Activated CD4-positive, alpha-beta T cell treated with anti-CD3 and anti-CD28 coated beads for 48 hours (primary cell): ENCODE data around the gene CD7.
A peak's percentile ranks its signal among the peaks of the same experiment; 100 is the strongest.

ENCODE experiments used
- DNase-seq: peaks from one replicate; pipeline ENCODE4 v3.0.0-alpha.2; 2020

The CD7 gene

DNA sequence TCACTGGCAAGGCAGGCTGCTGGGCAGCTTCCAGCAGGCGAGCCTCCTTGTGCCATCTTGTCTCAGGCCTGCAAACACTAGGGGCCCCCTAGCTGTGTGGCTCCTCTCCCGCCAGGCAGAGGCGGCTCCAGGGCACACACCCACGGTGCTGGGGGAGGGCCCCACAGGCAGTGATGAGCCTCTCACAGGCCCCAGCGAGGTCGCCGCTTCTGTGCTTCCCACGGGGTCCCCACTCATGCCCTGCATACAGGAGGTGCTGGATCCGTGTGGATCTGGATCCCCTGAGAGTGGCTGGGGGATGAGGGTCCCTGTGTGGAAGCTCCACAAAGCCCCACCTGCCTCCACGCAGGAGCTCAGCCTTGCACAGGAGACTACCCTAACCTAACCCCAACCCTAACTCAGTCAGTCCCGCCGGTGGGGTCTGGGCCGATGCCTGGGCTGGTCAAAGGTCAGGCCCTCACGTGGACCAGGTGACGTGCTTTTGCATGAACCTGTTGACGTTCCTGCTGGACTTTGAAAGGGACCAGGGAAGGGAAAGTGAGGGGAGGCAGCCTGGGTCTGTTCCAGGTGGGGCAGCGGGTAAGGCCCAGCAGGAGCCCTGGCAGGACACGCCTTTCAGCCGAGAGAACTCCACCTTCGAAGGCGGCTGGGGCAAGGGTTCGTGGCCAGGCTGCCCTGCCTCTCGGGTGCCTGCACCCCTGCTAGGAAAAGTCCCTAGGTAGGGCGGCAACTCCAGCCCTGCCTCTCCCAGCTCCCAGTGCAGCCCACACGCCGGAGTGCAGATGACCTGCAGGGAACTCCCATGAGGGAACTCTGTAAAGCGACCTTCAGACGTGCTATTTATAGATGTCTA, 11.0 kb upstream of the CD7 start:
- DNase-seq = no peak

DNA sequence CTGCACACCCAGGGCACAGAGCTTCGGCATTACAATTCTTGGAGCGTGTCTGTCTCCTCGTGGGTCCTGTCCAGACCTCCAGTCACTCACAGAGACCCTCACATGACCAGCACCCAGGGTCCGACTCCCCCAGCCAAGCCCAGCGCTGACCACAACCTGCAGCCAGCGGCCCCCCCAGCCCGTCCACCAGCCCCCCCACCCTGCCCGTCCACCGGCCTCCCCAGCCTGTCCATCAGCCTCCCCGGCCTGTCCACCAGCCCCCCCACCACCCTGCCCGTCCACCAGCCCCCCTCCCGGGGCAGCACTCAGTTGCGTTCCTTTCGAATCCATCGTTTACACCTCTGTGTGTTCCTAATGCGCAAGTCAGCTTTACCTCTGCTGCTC, 10.3 kb upstream of the CD7 start:
- DNase-seq = no peak

DNA sequence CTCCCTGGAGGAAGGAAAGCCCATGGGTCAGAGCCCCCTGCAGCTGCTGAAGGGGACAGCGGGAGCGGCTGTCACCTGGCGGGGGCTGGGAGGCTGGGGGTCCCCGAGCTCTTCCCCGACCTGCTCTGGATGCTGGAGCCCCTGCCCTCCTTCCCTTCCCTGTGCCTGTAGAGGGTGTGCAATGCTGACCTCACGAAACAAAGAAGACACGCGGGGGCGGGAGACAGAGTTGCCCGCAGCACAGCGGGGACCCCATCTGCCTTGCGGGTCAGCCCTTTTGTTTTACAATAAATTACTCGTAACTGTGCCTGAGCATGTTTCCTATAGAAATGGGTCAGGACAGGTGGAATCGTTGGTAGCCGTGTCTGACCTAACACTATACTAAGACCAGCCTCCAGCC, 9.9 kb upstream of the CD7 start:
- no peak for DNase-seq

DNA sequence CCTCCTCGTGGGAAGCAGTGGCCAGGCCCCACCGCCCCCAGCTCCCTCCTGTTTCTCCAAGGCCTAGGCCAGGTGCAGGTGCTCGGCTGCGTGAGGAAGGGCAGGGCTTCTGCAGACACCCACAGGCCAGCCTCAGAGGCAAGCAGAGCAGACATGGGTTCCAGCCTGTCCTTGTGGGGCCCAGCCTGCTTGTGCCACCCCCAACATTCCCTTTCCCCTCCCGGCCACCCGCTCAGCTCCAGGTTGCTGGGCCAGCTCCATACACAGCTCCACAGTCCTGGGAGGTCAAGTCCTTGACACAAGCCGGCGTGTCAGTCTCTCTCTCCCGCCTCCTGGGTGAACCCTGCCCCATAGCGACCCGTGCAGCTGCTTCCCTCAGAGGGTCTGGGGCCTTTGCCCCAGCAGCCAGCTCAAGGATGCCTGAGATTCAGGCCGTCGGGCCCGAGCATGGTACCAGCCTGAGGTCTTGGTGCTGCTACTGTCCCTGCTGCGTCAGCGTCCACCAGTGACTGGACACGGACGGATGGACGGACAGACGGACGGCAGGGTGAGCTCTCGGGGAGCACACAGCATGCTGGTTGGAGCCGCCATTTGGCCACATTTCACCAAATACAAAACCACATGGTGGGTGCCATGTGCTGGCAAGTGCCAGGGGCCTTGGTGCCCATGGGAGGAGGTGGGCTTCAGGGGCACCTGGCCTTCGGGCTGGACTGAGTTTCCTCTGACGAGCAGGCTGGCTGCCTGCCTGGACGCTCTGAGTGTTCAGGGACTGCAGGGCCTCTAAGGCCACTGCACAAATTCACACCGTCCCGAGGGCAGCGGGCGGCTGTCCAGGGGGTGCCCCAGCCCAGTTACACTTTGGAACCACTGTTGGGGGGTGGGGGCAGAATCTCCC, 8.1 kb upstream of the CD7 start:
- no peak for DNase-seq

DNA sequence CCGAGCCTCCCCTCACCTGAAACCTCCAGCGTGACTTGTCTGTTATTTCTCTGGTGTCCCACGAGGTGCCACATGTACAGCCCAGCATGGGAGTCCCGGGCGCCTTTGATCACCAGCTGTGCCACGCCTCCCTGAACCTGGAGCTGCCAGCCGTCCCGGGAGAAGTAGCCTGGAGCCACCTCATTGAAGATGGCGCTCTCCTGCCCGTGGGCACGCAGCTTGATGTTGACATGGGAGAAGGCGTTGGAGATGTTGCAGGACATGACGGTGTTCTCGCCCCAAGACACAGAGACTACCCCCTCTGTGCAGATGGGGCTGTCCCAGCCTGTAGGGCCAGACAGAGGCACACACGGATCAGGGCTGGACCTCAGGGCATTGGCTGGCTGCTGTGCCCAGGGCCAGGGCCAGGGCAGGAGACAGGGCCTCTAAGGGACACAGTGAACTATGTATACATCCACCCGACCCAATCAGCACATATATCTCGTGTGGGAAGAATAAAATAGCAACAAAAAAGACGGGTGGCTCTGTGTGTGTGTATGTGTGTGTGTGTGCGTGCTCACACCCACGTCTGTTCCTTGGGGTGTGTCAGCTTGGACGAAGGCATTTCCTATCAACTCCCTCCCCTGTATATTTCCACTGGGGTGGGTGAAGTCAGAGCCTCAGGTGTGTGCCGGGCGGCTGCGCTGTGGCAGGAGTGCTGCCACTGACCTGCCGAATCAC, 7.3 kb upstream of the CD7 start:
- DNase-seq = peak; percentile 45

DNA sequence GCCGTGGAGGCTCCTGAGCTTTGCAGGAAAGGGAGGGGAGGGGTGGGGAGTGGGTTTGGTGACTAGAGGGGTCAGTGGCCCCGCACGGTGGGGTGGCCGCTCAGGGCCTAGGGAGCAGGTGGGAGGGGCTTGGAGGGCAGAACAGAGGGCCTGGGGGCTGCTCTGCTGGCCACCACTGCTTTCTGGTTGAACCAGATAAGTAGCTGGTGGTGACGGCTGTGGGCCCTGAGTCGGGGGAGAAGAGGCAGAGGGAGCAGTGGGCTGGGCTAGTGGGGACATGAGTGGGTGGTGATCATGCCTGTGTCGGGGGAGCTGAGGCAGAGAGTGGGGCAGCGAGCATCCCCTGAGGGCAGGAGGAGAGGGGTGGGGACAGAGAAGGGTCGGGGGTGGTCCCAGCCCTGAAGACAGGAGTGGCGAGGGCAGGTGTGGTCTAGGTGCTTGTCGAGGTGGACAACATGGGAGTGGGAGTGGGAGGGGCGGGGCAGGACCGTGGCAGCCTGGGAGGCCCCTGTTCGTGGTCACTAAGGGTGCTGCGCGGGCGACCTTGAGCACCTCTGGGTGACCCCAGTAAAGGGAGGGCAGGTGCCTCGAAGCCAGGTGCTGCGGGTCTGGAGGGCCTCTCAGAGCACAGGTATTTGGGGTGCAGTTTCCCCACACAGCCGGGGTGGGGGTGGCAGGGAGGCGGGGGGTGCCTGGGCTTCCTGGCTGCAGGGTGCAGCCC, 6.3 kb upstream of the CD7 start:
- DNase-seq = no peak

DNA sequence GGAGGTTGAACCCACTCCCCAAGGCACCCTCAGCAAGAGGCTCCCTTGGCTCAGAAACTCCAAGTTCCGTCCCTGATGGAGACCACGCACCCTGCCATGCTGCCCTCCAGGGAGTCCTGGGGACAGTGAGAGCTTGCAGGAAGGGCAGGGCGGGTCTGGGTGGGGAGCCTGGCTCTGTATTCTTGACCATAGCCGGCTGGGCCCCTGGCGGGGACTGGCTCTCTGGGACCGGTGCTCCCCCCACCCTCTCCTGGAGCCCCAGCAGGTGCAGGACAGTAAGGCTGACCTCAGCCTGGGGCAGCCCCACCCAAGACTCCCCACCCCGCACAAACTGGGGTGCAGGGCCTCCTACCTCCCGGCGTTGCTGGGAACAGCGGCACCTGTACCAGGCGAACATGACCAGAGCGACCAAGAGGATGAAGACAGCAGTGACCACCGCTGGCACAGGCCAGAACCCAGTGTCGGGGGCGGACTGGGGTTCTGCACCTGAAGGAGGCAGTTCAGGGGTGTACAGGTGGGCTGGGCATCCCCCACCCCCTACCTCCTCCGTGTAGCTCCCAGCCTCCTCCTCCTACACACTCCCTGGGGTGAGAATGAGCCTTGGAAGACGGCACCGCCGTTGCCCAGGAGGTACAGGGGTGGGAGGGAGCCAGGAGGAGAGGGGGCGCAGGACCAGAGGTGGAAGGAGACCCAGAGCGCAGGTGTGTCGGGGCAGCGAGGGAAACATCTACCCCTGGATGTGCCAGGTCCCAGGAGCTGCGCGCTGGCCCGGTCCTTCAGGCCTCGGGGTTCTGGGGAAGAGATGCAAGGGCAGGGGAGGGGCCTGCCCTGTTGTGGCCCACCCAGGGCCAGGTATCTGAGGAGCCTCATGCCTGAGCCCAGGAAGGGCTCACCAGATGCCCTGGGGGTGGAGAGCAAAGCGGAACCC, 5.4 kb upstream of the CD7 start:
- DNase-seq = no peak

DNA sequence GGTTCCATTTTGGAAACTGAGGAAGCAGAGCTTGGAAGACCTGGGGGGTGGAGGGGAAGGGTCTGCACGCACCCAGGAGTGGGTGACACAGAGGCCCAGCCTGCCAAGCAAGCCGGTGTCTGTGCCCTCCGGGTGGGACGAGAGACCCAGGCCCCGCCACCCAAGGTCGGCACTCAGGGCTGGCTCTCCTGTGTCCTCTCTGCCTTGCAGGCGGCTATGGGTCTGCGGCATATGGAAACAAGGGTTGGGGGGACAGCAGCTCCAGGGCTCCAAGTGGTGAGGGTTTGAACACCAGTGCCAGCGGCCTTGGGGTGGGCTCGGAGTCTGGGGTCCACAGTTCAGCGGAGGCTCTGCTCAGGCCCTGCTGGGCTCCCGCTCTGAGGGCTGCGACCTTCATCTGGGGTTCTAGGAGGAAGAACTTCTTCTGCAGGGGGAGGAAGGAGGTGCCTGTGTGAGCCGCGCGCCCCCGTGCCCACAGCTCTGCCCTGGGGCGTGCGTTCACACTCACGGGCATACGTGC, 4.6 kb upstream of the CD7 start:
- DNase-seq = peak; percentile 43

DNA sequence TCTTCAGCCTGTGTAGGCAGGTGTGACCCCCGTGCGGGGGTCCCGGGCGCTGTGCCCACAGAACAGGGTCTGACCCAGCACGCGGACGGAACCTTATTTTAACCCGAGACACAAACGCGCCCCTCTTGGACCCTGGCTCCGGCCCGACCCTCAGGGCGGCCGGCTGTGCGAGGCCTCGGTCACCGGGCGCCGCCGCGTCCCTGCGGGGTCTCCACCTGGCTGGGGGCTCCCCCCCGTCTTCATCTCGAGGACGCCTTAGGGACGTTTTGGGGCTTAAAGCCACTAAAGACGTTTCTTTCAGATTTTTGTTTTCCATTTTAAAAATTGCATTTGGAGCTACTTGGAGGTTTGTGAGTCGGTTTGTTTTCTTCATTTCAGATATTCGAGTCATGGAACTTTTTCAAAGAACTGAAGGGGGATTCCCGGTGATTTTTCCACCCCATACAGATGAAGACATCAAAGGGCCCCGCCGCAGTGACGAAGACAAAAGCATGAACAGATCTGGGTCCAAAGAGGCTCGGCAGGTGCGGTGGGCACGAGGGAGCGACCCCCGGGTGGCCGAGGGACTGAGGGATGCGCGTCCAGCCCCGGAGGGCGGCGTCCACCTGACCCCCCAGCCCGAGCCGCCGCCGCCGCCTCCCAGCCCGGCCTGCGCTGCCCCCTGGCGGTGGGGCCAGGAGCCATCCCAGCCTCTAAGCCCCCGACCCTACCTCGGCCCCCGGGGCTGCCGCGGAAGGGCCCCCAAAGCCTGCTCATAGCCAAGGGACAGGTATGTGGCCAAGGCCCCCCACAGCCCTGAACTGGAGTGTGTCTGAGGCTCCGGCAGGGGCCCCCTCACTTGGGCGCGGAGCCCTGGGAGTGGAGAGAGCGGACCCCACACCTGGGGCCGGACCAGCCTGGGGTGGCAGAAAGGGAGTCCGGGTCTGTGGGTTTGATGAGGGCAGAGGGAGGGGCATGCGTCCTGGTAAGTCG, 3.8 kb upstream of the CD7 start:
- DNase-seq = peak; percentile 86

DNA sequence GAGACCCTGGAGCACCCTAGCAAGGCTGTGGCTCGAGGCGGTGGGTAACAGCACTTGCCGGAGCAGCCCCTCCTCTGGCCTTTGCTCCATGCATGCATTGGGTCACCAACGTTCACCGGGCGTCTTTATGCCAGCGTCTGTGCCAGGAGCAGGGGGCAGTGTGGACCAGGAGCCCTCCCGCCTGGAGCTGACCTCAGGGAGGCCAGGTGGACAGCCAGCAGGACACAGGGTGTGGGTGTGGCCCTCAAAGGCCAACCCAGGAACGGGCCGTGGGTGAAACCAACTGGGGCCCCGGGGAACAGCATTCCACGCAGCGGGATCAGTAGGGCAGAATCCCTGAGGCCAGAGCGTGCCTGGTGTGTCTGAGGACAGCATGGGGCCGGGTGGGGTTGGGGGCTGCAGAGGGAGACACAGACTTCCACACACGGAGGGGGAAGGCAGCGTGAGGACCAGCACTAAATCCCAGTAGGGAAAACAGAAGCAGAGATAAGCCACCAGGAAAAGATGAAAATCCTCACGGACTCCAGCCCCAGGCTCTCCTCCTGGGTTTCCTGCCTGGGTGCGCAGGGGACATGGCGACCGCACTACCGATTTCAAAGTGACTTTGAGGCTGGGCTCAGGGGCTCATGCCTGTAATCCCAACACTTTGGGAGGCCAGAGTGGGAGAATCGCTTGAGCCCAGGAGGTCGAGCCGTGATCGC, 2.9 kb upstream of the CD7 start:
- DNase-seq = no peak

DNA sequence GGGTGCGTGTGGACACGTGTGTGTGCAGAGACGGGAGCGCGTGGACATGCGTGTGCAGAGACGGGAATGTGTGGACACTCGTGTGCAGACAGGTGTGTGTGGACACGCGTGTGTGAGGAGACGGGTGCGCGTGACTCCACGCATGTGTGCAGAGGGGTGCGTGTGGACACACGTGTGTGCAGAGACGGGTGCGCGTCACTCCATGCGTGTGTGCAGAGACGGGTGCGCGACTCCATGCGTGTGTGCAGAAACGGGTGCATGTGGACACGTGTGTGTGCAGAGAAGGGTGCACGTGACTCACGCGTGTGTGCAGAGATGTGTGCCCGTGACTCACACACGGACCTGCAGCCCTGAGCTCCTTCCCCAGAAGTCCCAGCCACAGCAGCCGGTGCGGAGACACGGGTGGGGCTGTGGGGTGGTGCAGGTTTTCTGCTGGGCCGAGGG, 2.2 kb upstream of the CD7 start:
- no peak for DNase-seq

GRCh38 chr17:82318772-82319606, 1.6 kb upstream of the CD7 start:
- DNase-seq = no peak

GRCh38 chr17:82318169-82318498, 726 bp upstream of the CD7 start:
- DNase-seq = no peak

DNA sequence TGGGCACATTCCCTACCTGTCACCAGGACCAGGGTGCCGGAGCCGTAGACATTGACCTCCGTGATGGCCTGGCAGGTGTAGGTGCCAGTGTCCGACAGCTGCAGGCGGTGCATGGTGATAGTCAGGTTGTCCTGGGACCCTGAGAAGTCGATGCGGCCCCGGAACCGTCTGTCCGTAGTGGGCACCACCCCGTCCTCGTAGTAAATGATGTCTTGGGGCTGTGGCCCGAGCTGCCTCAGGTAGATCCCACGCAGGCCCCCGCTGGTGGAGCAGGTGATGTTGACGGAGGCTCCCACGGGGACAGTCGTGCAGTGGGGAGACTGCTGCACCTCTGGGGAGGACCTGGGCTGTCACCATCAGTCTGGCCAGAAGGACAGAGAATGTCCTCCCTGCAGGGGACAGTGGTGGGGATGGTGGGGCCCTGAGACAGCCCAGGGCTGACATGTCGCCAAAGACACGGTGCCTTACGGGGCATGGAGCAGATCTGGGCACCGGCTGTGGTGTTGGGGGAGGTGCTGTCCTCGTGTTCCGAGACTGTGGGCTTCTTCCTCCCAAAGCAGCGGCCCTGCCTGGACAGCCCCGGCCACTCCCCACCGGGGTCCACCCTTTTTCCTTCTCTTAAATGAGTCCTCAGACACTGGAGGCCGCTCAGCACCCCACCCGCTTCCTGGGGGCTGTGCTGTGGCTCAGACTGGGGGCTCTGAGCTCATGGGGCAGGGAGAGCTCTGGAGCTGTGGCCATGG, 586 bp downstream of the CD7 start:
- peak; percentile 45 for DNase-seq

DNA sequence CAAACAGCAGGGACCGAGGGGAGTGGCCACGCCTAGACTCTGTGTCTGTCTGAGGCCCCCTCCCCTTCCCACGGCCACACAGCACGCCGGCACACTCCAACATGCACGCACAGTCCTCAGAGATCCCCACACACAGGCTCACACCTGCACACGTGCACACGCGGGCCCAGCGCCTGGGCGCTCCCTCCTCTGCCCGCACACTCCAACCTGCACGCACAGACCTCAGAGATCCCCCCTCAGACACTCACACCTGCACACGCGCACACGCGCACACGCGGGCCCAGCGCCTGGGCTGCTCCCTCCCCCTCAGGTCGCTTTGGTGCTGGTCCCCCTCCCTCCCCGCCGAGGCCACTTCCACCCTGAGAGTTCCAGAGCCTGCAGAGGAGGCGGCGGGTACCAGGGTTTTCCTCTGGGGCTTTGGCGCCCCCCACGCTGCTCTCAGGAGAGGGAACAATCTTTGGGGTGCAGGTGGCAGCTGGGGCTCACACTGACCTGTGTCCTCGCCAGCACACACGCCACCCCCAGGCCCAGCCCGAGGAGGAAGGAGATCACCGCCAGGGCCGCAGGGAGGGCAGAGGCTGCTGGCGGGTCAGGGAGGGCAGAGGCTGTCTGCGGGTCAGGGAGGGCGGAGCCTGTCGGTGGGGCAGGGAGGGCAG, 1.6 kb downstream of the CD7 start:
- DNase-seq = peak; percentile 61

DNA sequence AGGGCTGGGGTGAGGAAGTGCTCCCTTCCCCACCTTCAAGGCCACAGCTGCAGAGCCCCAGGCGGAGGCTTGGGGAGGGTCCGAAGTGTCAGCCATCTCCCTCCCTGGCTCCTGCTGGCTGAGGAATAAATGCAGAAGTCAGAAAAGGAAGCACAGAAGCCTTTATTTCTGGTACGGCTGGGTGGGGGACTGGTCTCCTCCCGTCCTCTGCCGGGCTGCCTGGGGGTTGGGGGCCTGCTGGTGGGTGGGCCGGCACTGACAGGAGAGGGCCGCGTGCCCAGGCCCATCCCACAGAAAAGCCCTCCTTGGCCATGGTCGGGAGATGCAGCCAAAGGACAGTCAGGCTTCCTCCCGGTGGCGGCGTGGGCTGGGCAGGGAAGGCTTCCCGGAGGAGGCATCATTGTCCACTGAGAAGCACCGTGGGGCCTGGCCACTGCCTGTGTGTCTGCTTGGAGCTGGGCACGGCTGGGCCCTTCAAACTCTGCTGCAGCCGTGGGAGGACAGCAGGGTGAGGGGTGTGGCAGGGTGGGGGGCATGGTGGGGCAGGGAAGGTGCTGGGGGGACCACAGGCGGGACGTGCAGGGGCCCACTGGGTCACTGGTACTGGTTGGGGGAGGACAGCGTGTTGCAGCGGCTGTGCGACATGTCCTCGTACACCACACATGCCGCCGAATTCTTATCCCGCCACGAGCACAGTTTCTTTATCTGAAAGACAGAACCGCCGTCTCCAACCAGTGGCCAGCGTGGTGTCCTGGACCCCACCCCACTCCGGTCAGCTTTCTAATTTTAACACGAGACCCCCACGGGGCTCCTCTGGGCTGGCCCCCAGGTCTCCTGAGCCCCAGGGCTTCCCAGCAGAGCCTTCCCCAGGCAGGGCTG, 2.4 kb downstream of the CD7 start:
- no peak for DNase-seq
